C4-2B (cell line): ENCODE results near the gene PIK3R5.

Experiments used
- H3K27ac ChIP-seq: fragments of 450-650 bp; 2 replicates; pipeline ENCODE4 v1.5.1; 2017
- ZFX ChIP-seq: fragments of 450-650 bp; IDR thresholded peaks from 2 replicates; pipeline ENCODE4 v1.6.1; 2017
- TF ChIP-seq, protein P1 (sequence below): fragments of 450-650 bp; conservative IDR thresholded peaks from 2 replicates; pipeline ENCODE4 v1.5.1; 2017; ENCODE audit warnings: mild to moderate bottlenecking

PIK3R5 gene

DNA sequence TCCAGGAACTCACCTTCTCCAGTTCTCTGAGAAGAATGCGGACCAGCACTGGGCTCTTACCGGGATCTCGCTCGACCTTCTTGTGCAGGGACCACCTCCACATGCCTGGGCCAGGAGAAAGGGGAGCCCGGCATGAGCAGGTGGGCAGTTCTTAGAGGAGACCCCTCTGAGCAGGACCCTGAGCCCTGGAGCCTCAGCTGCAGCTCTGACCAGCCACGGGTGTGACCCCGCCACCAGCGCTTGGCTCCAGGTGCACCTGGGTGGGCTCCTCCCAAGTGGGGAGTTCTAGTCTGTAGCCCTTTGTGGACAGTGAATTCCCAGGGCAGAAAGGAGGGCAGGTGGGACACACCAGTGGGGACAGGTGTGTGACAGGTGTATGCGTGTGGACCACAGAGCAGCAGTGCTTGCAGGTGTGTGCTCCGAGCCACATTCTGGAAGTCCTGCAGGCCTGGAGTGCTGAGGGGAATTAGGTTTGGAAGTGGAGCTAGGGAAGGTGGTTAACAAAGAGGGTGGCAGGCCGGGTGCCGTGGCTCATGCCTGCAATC, 126.9 kb downstream of the PIK3R5 start:
- TF ChIP-seq, protein P1, sequence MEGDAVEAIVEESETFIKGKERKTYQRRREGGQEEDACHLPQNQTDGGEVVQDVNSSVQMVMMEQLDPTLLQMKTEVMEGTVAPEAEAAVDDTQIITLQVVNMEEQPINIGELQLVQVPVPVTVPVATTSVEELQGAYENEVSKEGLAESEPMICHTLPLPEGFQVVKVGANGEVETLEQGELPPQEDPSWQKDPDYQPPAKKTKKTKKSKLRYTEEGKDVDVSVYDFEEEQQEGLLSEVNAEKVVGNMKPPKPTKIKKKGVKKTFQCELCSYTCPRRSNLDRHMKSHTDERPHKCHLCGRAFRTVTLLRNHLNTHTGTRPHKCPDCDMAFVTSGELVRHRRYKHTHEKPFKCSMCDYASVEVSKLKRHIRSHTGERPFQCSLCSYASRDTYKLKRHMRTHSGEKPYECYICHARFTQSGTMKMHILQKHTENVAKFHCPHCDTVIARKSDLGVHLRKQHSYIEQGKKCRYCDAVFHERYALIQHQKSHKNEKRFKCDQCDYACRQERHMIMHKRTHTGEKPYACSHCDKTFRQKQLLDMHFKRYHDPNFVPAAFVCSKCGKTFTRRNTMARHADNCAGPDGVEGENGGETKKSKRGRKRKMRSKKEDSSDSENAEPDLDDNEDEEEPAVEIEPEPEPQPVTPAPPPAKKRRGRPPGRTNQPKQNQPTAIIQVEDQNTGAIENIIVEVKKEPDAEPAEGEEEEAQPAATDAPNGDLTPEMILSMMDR: no peak
- no peak for TF ChIP-seq ZFX
- no peak overlapping the region for H3K27ac ChIP-seq

DNA sequence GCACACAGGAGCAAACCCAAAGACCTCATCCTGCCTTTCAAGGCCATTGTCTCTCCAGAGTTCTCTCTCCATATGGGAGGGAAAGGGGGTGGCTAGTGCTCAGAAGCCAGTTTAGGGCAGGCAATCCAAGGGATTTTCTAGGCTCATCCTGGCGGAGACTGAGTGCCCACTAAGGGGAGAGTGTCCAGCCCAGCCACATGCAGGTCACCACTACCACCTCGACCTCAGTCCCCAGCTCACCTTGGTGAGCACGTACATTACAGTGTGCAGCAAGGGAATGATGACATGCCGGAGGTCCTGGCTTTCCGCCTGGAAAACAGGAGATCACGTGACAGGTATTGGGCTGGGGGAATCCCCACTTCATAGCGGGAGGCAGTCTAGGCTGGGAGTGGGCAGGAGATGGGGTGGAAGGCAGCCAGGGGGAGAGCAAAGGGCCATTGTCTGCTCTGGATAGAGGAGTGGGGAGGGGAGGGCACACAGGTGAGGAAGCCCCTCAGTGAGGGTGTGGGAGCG, 127.9 kb downstream of the PIK3R5 start:
- no peak overlapping the region for H3K27ac ChIP-seq
- TF ChIP-seq, protein P1: no peak
- no peak for TF ChIP-seq ZFX

DNA sequence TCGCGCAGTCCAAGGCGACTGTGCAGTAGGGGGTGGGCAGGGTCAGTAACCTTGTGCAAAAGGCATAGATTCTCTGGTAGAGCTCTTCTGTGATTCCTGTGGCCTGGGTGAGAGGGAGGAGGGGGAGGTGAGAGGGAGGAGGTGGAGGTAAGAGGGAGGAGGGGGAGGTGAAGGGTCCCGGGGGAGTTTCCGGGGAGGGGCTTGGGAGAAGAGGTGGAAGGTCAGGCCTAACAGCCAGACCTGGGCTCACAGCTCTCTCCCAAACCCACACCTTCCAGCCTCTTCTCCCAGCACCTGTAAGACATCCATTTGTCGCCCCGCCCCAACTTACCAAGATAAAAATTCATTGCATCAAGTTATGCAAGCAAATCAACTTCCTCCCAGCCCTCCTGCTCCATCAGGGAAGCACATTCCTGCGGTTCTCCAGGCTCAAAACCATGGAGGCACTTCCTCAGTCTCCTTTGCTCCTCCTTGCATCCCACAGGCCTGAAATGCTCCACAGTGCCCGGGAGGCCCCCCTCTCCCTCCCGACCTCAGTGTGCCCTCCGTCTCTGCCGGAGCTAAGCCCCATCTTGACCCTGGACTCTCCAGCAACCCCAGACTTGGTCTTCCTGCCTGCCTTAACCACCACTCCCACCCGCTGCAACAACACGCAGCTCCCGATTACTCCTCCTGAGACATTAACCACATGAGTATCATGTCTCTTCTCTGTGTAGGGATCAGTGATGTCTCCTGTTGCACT, 128.5 kb downstream of the PIK3R5 start:
- TF ChIP-seq, protein P1: no peak
- no peak for TF ChIP-seq ZFX
- H3K27ac ChIP-seq: no peak overlapping the region

DNA sequence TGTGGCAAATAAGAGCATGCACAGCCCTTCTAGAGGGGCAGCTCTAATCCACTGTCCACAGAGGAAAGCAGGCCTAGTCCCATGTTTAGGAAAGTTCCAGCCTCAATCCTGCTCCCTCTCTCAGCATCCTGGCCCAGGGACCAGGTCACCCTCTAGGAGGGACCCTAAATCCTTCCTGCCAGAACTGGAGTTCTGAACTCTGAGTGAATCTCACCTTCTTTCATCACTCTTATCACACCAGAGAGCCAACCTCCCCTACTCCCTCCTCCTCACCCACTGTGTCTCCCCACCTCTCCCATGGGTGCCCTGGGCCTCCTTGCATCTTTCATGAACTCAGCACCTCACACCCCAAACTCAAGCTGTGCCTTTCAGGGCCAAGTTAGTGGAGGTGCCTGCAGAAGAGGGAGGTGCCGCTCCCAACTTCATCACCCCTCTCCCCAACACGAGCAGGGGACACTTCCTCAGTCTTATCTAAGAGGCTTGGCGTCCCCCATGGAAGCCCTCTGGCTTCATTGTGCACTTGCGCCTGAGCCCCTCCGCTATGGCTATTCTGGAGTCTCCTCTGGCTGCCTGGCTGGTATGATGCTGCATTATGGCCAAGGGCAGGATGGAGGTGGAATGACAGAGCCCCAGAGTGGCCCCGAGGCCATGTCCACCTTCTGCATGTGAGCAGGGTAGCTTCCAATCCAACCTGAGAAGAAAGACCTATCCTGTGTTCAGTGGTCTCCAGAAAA, 129.7 kb downstream of the PIK3R5 start:
- no peak overlapping the region for H3K27ac ChIP-seq
- no peak for TF ChIP-seq ZFX
- TF ChIP-seq, protein P1: no peak

DNA sequence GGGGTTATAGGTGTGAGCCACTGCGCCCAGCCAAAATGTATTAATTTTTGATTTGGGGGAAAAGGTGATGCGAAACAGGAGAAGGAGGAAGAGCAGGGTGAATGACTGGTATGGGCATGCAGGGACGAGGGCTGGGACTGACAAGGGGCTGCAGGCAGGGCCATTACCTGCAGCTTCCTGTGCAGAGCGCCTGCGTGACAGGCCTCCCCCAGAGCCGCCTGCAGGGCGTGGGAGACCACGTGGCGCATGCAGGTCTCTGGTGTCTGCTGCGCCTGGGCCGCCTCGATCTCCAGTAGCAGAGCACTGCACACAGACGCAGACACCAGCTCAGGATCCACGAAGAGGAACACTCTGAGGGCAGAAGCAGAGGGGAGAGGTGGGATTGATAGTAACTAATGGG, 130.4 kb downstream of the PIK3R5 start:
- no peak for TF ChIP-seq ZFX
- TF ChIP-seq, protein P1: no peak
- H3K27ac ChIP-seq: no peak overlapping the region

DNA sequence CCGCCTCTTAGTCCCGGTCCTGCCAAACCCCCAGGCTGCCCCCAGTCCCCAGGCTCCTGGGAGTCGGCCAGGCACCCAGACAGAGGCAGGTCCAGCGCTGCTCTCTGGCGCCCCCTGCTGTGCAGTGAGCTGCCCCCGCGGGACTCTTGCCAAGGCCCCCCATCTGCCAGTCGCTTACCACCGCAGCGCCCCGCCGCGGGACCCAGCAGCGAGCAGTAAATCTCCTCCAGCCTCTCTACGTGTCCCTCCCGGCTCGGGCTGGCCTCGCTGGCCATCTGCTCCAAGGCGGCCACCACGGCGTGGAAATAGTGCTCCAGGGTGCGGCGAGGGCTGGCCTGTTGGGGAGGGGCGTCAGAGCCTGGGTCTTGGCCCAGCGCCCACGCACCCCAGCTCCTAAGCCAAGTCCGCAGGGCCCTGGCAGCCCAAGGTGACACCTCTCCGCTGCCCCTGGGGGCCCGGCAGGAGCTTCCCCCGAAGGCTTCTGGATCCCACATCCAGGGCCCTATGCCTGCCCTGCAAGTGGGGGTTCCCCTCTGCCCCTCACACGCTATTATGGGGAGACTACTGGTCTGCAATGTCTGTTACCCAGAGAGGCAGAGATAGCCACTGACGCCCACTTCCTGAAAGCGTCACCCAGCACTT, 132.7 kb downstream of the PIK3R5 start:
- TF ChIP-seq, protein P1: peak; percentile 85
- no peak for TF ChIP-seq ZFX
- no peak overlapping the region for H3K27ac ChIP-seq
